ENCODE measurements around the gene FERMT2. TPM values are rescaled to one million over a fixed set of nuclear protein-coding genes. Genes with fewer than 3 reads are reported as not detected.

Gene FERMT2
- total RNA-seq, 1 experiment from 2014 or later, result 33.3 TPM

GRCh38 chr14:52825085-52825484 is 125.8 kb downstream of the FERMT2 start:
- intact Hi-C loops (cut with micrococcal nuclease; ENCODE audit: unreplicated experiment) (loop anchor here (5.0 kb wide), 1 partner anchor 137 kb away; no protein-coding TSS in a partner anchor), in situ Hi-C loops (cut with HindIII; ENCODE audit: low pct_unique_long_range_greater_than_20kb, low sequenced_read_pairs) (no loop called here)
- no TSS peak for BruUV-seq (replicated peaks)
- ATAC-seq (no peak), DNase-seq (ENCODE audit: low read depth, low spot score) (no peak)
- Histone ChIP-seq H3K27ac (ENCODE audit: low read length) (no peak overlapping the region), H3K27me3 (ENCODE audit: control insufficient read depth, insufficient read depth, low read length) (no peaks in the 10 kb centered on the region), H3K4me1 (ENCODE audit: control insufficient read depth, insufficient read depth, low read length) (no peaks in the 10 kb centered on the region), H3K9me3 (ENCODE audit: control insufficient read depth, insufficient read depth, low read depth, low read length) (no peaks in the 10 kb centered on the region), H3K4me3 (ENCODE audit: low read depth in 2 of 2, low read length in 2 of 2) (no peak overlapping the region), H3K36me3 (ENCODE audit: control insufficient read depth, insufficient read depth, low read length) (no peaks in the 10 kb centered on the region)
- TF ChIP-seq TCF7L2 (IDR thresholded peaks at IDR 0.05; ENCODE audit: low read depth, low read length) (no peak), POLR2AphosphoS5 (IDR thresholded peaks at IDR 0.05; ENCODE audit: low read depth, low read length) (no peak), SIN3A (IDR thresholded peaks at IDR 0.05; ENCODE audit: borderline replicate concordance, insufficient read depth, low read depth, low read length) (no peak), REST (IDR thresholded peaks at IDR 0.05; ENCODE audit: insufficient read depth in 1 of 2, low read depth in 2 of 2, low read length in 1 of 2) (no peak), CTCF (IDR thresholded peaks at IDR 0.05) (no peak)
- ChIA-PET POLR2A (no interaction called here), CTCF (interaction anchor here (0.7 to 0.8 kb wide), 2 partner anchors 37 to 136 kb away, joined by 3 to 6 read pairs; no protein-coding TSS in a partner anchor)

GRCh38 chr14:52824462-52824861 is 126.4 kb downstream of the FERMT2 start:
- POLR2A ChIA-PET, result no interaction called here
- Histone ChIP-seq H3K27me3 (ENCODE audit: control insufficient read depth, insufficient read depth, low read length) (no peaks in the 10 kb centered on the region), H3K4me1 (ENCODE audit: control insufficient read depth, insufficient read depth, low read length) (no peaks in the 10 kb centered on the region), H3K27ac (ENCODE audit: low read length) (no peak overlapping the region), H3K9me3 (ENCODE audit: control insufficient read depth, insufficient read depth, low read depth, low read length) (no peaks in the 10 kb centered on the region), H3K4me3 (ENCODE audit: low read depth in 2 of 2, low read length in 2 of 2) (no peak overlapping the region), H3K36me3 (ENCODE audit: control insufficient read depth, insufficient read depth, low read length) (no peaks in the 10 kb centered on the region)
- DNase-seq (ENCODE audit: low read depth, low spot score) (no peak), ATAC-seq (no peak)
- TF ChIP-seq SIN3A (IDR thresholded peaks at IDR 0.05; ENCODE audit: borderline replicate concordance, insufficient read depth, low read depth, low read length) (no peak), TCF7L2 (IDR thresholded peaks at IDR 0.05; ENCODE audit: low read depth, low read length) (no peak), REST (IDR thresholded peaks at IDR 0.05; ENCODE audit: insufficient read depth in 1 of 2, low read depth in 2 of 2, low read length in 1 of 2) (no peak), CTCF (IDR thresholded peaks at IDR 0.05) (no peak), POLR2AphosphoS5 (IDR thresholded peaks at IDR 0.05; ENCODE audit: low read depth, low read length) (no peak)
- CTCF ChIA-PET, result no interaction called here
- intact Hi-C loops (cut with micrococcal nuclease; ENCODE audit: unreplicated experiment), result loop anchor here (5.0 kb wide), 2 partner anchors 223 to 483 kb away; no protein-coding TSS in a partner anchor
- in situ Hi-C loops (cut with HindIII; ENCODE audit: low pct_unique_long_range_greater_than_20kb, low sequenced_read_pairs), result no loop called here
- no TSS peak for BruUV-seq (replicated peaks)
